Measurements from ENCODE around the gene GALNT16. TPM values are rescaled to one million over a fixed set of nuclear protein-coding genes. Genes with fewer than 3 reads are reported as not detected.
A peak's percentile ranks its signal among the peaks of the same experiment; 100 is the strongest.

Gene GALNT16
- total RNA-seq, 1 experiment from 2014 or later, result 0.33 TPM

- no TSS peak for BruUV-seq (replicated peaks)
- H4K20me1 ChIP-seq (ENCODE audit: low read length), result no peaks in the 10 kb centered on the region
- no peaks in the 10 kb centered on the region for H3F3A ChIP-seq (ENCODE audit: low read length, unreplicated experiment)
- H3K79me2 ChIP-seq (ENCODE audit: low read length), result no peaks in the 10 kb centered on the region
- no peak overlapping the region for H3K4me3 ChIP-seq (ENCODE audit: low read length)
- H3K27ac ChIP-seq (ENCODE audit: low read length), result no peak overlapping the region
- no peak overlapping the region for H3K9ac ChIP-seq (ENCODE audit: low read length)
- no peaks in the 10 kb centered on the region for H3K36me3 ChIP-seq (ENCODE audit: low read depth, low read length)
- TF ChIP-seq EZH2phosphoT487 (IDR thresholded peaks at IDR 0.05; ENCODE audit: borderline replicate concordance, low read length) (no peak), EZH2 (IDR thresholded peaks at IDR 0.05; ENCODE audit: low read length, unreplicated experiment) (no peak), CTCF (conservative IDR thresholded peaks at IDR 0.05; ENCODE audit: low read depth, low read length) (no peak)
- peak overlapping the region; percentile 23 for H3K4me2 ChIP-seq (ENCODE audit: low read length)
- intact Hi-C loops (cut with micrococcal nuclease), result no loop called here
- DNase-seq, result peak; percentile 63
- H3K9me2 ChIP-seq (replicated peaks; ENCODE audit: low read length), result no peaks in the 10 kb centered on the region
- ATAC-seq, result peak; percentile 98
- H3K4me1 ChIP-seq (ENCODE audit: insufficient read depth, low read length), result peaks cover 12% of the 10 kb centered on the region
- ChIA-PET CTCF (no interaction called here), POLR2A (ENCODE audit: unreplicated experiment) (no interaction called here)
- no peaks in the 10 kb centered on the region for H3K9me3 ChIP-seq (ENCODE audit: low read length)
- H2AFZ ChIP-seq (ENCODE audit: low read length), result peak overlapping the region; percentile 32; the same call in 1 of the 2 replicates
- peaks cover 5% of the 10 kb centered on the region; the same call in 1 of the 2 replicates for H3K27me3 ChIP-seq (ENCODE audit: low read length)
Measured at GRCh38 chr14:69268763-69269162, 8.8 kb downstream of the GALNT16 start.

GRCh38 chr14:69269381-69269780 is 9.4 kb downstream of the GALNT16 start:
- H3K9me3 ChIP-seq (ENCODE audit: low read length), result no peaks in the 10 kb centered on the region
- no TSS peak for BruUV-seq (replicated peaks)
- ChIA-PET POLR2A (ENCODE audit: unreplicated experiment) (no interaction called here), CTCF (no interaction called here)
- H3K79me2 ChIP-seq (ENCODE audit: low read length), result no peaks in the 10 kb centered on the region
- DNase-seq, result no peak
- no peak overlapping the region for H3K9ac ChIP-seq (ENCODE audit: low read length)
- H2AFZ ChIP-seq (ENCODE audit: low read length), result no peak overlapping the region
- no peaks in the 10 kb centered on the region for H3K9me2 ChIP-seq (replicated peaks; ENCODE audit: low read length)
- intact Hi-C loops (cut with micrococcal nuclease), result no loop called here
- H3K27ac ChIP-seq (ENCODE audit: low read length), result no peak overlapping the region
- H4K20me1 ChIP-seq (ENCODE audit: low read length), result no peaks in the 10 kb centered on the region
- ATAC-seq, result no peak
- no peaks in the 10 kb centered on the region for H3K36me3 ChIP-seq (ENCODE audit: low read depth, low read length)
- peak overlapping the region; percentile 23; the same call in 1 of the 2 replicates for H3K4me2 ChIP-seq (ENCODE audit: low read length)
- H3F3A ChIP-seq (ENCODE audit: low read length, unreplicated experiment), result no peaks in the 10 kb centered on the region
- no peak overlapping the region for H3K4me3 ChIP-seq (ENCODE audit: low read length)
- H3K27me3 ChIP-seq (ENCODE audit: low read length), result no peaks in the 10 kb centered on the region
- TF ChIP-seq EZH2 (IDR thresholded peaks at IDR 0.05; ENCODE audit: low read length, unreplicated experiment) (no peak), EZH2phosphoT487 (IDR thresholded peaks at IDR 0.05; ENCODE audit: borderline replicate concordance, low read length) (no peak), CTCF (conservative IDR thresholded peaks at IDR 0.05; ENCODE audit: low read depth, low read length) (no peak)
- H3K4me1 ChIP-seq (ENCODE audit: insufficient read depth, low read length), result peaks cover 12% of the 10 kb centered on the region

- BruUV-seq (replicated peaks), result no TSS peak
- ATAC-seq (no peak), DNase-seq (no peak)
- H3K9me2 ChIP-seq (replicated peaks; ENCODE audit: low read length), result no peaks in the 10 kb centered on the region
- intact Hi-C loops (cut with micrococcal nuclease), result no loop called here
- H3K79me2 ChIP-seq (ENCODE audit: low read length), result no peaks in the 10 kb centered on the region
- H3K27ac ChIP-seq (ENCODE audit: low read length), result no peak overlapping the region
- ChIA-PET POLR2A (ENCODE audit: unreplicated experiment) (no interaction called here), CTCF (no interaction called here)
- TF ChIP-seq CTCF (conservative IDR thresholded peaks at IDR 0.05; ENCODE audit: low read depth, low read length), result no peak
- TF ChIP-seq EZH2 (IDR thresholded peaks at IDR 0.05; ENCODE audit: low read length, unreplicated experiment), result no peak
- no peak for TF ChIP-seq EZH2phosphoT487 (IDR thresholded peaks at IDR 0.05; ENCODE audit: borderline replicate concordance, low read length)
- no peaks in the 10 kb centered on the region for H3F3A ChIP-seq (ENCODE audit: low read length, unreplicated experiment)
- peaks cover 12% of the 10 kb centered on the region for H3K4me1 ChIP-seq (ENCODE audit: insufficient read depth, low read length)
- H3K9ac ChIP-seq (ENCODE audit: low read length), result no peak overlapping the region
- H2AFZ ChIP-seq (ENCODE audit: low read length), result no peak overlapping the region
- H4K20me1 ChIP-seq (ENCODE audit: low read length), result no peaks in the 10 kb centered on the region
- no peaks in the 10 kb centered on the region for H3K27me3 ChIP-seq (ENCODE audit: low read length)
- no peaks in the 10 kb centered on the region for H3K9me3 ChIP-seq (ENCODE audit: low read length)
- no peak overlapping the region for H3K4me2 ChIP-seq (ENCODE audit: low read length)
- H3K4me3 ChIP-seq (ENCODE audit: low read length), result no peak overlapping the region
- no peaks in the 10 kb centered on the region for H3K36me3 ChIP-seq (ENCODE audit: low read depth, low read length)
Measured at GRCh38 chr14:69270097-69270496, 10.1 kb downstream of the GALNT16 start.

All from PC-3 (cell line).